ENCODE measurements around the gene CDH22.

- TF ChIP-seq CTCF (IDR thresholded peaks at IDR 0.05; ENCODE audit: low read depth, low read length) (no peak), EZH2phosphoT487 (IDR thresholded peaks at IDR 0.05; ENCODE audit: low read depth) (no peak)
Measured at GRCh38 chr20:46350986-46351267, 42.6 kb upstream of the CDH22 start.
